MM.1S (cell line): ENCODE measurements around the gene ENDOV.

Experiments
- CTCF ChIP-seq: fragments of 300-600 bp; sonication (generic); IDR thresholded peaks from 2 replicates; pipeline ENCODE4 v1.5.1; 2016; ENCODE audit warnings: antibody characterized with exemption, low read length, mixed read lengths
- EZH2 ChIP-seq: fragments of 300-600 bp; sonication (generic); optimal IDR thresholded peaks from 2 replicates; pipeline ENCODE3; 2017; ENCODE audit warnings: low read depth, mild to moderate bottlenecking, antibody characterized with exemption, low read length, mixed read lengths
- EZH2phosphoT487 ChIP-seq: fragments of 300-600 bp; sonication (generic); IDR thresholded peaks from 2 replicates; pipeline ENCODE4 v1.6.1; 2018; ENCODE audit warnings: antibody characterized with exemption, low read length

DNA sequence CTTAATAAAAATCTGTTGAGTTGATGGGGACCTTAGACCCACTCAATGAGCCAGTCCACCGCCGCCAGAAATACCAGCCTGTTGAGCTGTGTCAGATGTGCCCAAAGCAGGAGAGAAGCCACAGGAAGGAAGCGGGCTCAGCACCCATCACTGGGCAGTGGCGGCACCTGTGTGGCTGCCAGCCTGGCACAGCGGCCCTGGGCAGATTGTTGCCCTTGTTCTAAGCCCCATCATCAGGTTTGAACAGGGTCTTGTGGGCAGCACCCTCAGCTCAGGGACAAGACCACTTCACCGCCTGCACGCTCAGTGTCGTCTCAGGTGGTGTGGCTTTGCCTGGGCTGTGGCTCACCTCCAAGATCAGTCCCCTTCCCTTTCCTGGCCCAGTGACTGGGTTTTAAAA, 9.3 kb downstream of the ENDOV start:
- TF ChIP-seq CTCF (no peak), EZH2 (no peak), EZH2phosphoT487 (no peak)
